Middle frontal gyrus (tissue), 1 donor: ENCODE data around the gene SLC25A23.

Source experiments
- DNase-seq: peaks from one replicate; pipeline ENCODE4 v3.0.0-alpha.2; 2015; ENCODE audit warnings: low spot score; ENCODE audit errors: extremely low spot score

Gene SLC25A23

DNA sequence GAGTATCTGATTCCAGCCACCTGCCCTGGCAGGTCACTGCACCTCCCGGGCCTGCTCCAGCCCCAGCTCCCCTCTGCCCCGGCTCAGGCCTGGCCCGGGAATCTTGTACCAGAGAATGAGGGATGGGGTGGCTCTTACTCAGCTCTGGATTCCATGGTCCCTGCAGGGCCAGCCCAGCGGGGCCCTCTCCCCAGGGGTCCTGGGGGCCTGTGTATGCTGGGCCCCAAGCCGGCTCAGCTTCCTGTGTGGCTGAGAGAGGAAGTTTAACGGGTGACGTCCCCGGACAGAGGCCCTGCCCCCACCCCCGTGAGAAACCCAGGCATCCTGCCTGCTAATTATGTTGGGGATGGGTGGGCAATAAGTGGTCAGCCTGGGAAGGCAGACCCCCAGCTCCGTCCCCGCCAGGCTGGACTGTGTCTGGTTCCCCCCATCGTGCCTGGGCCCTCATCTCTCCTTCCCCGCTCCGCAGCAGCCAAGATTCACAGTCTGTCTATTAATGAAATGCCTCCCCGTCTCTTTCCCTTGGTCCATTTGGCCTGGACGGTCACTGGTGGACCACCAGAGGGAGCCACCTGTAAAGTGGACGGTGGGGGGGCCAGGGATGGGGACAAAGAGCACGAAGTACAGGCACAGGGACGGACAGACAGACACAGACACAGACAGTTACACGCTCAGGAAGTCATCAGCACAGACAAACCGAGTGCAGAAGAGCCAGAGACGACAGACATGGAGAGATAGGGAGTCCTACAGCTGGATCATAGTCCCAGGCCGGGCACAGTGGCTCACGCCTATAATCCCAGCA, 22.1 kb upstream of the SLC25A23 start, which contains the start of gene DENND1C:
Gene DENND1C (minus strand): TSS at position 247 of the 802 bp plus-strand sequence. CDS start 92 bp downstream, at position 155.
- no peak for DNase-seq

DNA sequence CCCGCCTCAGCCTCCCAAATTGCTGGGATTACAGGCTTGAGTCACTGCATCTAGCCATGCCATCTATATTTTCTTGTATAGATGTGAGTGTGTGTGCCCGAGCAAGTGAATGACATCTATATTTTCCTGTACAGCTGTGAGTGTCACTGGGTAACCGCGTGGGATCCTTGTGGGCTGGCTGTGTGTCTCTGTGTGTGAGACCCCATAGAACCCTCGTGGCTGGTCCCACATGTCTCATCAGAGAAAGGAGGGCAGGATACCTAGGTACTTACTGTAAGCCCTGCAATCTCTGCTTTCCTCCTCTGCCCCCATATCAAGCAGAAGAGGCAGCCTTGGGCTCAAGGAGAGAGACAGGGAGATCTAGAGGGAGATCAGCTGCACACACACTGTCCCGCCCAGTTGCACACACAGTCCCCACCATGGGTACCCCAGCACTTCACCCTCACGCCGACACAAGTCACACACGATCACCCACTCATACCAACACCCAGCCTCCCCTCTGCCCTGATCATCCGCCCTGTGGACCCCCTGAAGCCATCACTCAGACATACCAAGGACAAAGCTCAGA, 21.3 kb upstream of the SLC25A23 start:
- no peak for DNase-seq

DNA sequence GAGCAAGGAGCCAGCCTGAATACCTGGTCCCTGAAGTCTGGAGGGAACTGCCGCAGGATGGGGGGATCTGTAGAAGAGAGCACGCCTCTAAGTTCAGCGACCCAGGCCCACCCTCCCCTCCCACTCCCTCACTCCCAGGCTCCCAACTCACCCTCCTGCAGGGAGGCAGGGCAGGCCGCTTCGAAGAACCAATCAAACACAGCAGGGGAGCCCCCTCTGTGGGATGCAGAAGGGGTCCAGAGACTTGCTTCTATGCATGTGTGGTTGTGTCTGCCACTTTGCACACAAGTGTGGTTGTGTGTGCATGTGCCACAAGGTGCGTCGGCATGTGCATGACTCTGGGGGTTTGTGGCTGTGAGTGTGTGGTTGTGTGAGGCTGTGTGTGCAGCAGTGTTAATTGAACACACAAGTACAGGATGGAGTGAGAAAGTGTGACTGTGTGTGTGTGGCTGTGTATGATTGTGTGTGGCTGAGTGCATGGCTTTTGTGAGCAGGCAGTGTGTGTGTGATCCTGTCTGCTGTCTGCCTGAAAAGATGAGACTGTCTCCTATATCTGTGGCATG, 20.3 kb upstream of the SLC25A23 start:
- DNase-seq = no peak

DNA sequence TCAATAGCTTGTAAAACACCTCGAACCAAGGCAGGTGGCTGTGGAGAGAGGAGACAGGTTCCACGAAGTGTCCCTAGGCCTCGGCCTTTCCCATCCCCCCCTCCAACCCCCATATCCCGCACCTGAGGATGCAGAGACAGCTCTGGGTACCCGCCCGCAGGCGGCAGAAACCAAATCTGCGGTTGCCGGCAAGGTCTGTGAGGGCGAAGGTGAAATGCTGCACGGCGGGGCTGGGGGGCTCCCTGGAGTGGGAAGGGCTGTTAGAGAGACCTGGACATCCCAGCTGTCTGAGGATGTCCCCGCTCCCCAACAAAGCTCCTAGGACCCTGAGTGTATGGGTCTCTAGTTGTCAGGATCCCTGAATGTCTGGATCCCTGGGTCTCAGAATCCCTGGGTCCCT, 19.2 kb upstream of the SLC25A23 start:
- DNase-seq = no peak

DNA sequence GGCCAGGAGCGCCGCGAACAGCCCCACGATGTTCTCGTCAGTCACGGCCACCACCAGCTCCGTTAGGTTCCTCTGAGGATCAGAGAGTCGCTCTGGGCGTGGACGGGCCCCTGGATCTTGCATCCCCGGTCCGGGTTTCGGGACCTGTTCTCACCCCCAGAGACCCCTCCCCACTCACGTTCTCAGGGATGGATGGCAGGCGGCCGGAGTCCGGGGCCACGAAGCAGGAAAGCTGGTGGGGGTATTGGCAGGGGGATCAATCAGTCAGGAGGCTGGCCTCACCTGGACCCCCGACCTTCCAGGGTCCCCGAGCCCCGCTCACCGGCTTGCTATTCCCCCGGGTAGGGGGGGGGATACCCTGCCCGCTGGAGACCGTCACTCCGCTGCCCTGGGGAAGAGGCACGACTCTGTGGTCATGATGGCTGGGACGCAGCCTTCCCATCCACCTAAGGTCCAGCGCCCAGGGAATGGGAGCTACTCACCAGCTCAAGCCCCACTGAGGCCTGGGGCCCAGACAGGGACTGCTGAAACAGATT, 17.4 kb upstream of the SLC25A23 start:
- no peak for DNase-seq

DNA sequence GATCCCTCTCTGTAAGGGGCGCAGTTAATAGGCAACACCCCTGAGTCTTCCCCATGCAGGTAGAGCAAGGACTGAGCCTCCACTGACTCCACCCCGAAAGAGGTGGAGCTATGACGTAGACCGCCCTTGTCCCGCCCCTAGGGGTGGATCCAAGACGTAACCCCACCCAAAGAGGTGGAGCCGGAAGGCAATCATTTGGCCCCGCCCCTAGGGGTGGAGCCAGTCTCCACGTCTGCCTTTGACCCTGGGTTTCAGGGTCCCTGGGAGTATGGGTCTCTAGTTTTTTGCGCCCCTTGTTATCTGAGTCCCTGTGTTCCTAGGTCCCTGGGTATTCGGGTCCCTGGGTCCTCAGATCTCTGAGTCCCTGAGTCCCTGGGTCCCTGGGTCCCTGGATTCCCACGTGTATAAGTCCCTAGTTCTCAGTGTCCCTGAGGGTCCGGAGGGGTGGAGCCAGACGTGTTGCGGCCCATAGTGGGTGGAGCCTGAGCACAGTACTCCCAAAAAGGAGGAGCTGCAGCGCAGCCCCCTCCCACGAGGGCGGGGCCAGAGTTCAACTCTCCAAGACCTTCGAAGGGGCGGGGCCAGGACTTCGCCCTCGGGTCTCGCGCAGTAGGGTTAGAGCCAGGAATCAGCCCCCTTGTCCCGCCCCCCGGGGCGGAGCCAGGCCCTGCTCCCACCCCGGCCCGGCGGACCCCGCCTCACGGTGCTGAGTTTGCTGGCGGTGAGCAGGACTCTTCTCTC, 16.7 kb upstream of the SLC25A23 start:
- DNase-seq = no peak

DNA sequence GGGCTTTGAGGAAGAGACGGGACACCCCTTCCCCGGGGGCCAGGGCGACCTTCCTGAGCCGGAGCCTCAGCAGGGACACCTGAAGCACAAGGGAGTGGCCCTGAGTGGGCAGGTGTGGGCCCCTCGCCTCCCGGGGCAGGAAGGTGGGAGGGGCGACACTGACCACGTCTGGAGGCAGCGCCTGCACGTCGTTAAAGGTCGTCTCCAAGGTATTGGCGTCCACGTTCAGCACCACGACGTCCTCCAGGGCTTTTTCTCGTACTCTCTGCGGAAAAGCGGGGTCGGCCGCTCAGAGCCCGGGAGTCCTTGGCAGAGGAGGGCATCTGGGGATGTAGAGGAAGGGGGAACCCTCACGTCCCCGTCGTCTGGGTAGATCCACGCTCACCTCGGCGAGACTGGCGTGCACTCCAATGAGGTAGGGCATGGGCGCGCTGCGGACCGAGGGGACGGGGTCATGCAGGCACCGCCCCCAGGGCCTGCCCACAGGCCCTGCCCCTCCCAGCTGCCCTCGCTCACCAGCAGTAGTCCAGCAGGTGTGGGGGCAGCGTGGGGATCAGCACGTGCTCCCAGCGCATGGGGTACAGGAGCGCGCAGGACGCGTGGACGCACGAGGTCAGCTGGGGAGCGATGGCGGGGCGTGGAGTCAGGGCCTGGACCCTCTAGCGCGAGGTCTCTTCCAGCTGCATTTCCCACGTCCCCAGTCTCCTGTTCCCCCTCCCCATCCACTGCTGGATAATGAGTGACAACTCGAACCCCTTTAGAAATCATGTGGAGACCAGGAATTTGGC, 15.9 kb upstream of the SLC25A23 start:
- DNase-seq = no peak

DNA sequence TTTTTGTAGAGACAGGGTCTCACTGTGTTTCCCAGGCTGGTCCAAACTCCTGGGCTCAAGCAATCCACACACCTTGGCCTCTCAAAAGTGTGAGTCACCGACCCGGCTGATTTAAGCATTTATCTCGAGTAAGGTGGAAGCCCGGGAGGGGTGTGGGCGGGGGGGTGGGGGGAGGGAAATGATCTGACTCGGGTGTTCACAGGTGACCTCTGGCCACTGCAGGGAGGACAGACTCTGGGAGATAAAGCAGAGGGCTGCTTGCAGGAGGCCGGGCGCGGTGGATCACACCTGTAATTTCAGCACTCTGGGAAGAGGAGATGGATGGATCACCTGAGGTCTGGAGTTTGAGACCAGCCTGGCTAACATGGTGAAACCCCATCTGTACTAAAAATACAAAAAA, 14.1 kb upstream of the SLC25A23 start:
- DNase-seq = no peak

DNA sequence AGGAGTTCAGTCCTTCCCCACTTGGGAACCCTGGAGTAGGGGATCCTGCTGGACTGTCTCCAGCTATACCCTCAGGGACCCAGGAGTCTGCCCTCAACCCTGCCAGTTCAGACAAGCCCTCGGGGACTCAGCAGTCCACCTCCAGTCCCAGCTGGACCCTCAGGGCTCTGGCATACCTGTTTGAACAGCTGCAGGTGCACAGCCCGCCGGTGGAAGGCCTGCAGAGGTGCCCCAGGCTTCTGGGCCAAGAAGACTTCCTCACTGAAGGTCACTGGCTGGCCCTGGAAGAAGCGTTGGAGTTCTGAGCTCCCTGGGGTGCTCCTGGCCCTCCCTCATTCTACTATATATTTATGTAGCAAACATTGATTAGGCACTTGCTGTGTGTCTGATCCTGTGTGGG, 13.1 kb upstream of the SLC25A23 start:
- no peak for DNase-seq

DNA sequence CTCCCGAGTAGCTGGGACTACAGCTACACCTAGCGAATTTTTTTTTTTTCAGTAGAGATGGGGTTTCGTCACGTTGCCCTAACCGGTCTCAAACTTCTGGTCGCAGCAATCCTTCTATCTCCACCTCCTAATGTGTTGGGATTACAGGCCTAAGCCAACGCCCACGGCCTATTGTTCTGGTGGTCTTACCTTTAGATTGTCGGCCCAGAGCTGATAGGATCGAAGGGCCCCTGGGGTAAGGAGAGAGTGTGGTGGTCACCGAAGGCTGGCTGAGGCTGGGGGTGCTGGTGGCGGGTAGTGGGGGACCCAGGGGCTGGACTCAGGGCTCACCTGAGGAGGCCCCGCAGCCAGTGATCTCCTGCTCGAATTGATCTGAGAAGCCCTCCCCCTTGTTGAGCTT, 11.5 kb upstream of the SLC25A23 start:
- DNase-seq = no peak

DNA sequence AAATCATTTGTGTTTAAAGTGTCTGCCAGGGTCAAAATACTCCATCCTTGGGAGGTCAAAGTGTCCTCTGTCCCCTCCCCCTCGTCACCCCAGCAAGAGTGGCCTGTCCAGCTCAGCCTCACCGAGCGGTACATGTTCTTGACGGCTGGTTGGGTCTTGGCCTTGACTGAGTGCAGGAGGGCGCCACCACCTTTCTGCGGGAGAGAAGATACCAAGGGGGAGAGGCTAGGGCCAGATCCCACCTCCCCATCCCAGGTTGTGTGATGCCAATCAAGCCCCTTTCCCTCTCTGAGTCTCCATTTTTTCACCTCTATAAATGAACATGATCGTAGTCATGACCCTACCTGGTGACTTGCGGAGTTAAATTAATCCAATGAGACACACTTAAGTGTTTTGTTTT, 10.6 kb upstream of the SLC25A23 start:
- DNase-seq = no peak

DNA sequence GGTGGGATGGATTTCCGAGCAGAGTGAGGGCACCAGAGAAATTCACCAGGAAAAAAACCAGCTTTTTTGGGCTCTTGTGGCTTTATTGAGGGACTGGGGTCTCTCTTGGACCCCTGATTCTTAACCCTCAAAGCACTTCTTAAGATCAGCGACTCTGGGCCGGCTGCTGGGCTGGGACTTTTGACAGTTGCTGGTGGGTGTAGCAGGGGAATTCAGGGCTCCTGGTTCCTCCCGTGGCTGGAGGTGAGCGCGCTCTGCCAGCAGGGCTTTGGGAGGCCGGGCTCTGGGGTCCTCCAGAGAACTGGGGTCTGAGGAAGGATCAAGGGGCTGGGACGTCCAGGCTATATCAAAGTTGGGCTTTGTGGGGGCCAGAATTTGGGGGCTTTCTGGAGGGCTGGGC, 7.8 kb upstream of the SLC25A23 start:
- DNase-seq = no peak

DNA sequence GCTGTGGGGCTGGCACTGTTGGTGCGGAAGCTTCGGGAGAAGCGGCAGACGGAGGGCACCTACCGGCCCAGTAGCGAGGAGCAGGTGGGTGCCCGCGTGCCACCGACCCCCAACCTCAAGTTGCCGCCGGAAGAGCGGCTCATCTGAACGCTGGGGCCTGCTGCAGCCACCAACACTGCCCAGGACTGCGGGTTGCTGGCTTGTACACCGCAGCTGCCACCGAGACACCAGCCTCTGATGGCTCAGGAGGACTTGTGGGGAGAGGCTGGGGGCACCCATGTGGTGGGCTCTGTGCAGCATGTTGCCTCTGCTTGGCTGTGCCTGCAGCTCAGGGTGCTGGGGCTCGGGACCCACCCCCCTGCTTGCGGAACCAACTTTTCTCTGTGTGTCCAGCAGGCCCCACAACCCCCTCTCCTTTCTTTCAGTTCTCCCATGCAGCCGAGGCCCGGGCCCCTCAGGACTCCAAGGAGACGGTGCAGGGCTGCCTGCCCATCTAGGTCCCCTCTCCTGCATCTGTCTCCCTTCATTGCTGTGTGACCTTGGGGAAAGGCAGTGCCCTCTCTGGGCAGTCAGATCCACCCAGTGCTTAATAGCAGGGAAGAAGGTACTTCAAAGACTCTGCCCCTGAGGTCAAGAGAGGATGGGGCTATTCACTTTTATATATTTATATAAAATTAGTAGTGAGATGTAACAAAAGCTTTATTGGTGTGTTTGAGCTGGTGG, 7.1 kb upstream of the SLC25A23 start:
- no peak for DNase-seq

DNA sequence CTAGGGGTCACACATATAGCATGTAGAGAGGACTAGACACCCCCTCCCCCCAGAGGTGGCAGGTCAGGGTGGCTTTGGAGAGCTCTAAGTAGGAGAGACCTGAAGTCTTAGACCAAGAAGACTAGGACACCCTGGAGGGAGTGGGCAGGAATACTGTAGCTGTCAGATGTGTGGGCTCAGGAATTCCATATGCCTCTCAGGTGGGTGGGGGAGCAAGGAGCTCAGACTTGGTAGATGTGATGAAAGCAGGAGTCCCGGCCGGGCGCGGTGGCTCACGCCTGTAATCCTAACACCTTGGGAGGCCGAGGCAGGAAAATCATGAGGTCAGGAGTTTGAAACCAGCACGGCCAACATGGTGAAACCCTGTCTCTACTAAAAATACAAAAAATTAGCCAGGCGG, 6.1 kb upstream of the SLC25A23 start:
- no peak for DNase-seq

DNA sequence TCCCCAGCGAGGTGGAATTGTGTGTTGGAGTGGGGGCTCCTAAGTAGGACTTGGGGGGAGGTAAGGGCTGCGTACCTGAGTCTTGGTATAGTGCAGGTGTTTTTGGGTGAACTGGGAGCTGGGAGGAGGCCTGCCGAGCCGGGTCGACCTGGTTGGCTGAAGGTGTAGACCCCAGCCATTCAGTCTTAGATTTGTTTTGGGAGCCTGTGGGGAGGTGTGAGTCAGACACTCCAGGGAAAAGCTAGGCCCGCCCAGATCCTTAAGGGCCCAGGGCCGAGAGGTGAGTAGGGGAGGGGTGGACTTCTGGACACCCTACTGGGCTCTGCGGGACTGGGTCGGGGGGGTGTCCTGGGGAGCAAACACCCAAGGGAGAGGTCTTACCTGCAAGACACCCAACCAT, 5.4 kb upstream of the SLC25A23 start:
- DNase-seq = no peak

DNA sequence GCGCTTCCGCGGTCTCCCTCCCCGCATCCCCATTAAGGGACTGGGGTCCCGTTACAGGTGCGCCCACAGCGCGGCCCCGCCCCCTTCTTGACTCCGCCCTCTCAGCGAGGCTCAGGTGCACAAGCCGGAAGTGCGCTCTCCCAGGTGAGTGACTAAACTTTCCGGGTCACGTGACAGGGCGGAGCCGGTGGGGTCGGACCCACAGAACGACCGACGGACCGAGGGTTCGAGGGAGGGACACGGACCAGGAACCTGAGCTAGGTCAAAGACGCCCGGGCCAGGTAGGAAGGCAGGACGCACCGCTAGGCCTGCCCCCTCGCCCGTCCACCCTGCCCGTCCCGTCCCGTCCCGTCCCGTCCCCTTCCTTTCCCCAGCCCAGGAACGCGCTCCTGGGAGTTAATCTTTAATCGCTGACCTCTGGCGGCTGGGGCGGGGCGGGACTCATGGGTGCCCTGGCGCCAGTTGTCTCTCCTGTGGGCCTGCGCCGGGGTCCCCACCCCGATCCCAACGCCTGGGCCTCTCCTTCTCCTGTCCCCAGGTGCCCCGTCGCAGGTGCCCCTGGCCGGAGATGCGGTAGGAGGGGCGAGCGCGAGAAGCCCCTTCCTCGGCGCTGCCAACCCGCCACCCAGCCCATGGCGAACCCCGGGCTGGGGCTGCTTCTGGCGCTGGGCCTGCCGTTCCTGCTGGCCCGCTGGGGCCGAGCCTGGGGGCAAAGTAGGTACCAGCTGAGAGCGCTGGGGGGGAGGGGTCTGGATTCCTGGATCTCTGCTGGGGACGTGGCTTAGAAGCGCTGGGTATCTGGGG, 4.7 kb upstream of the SLC25A23 start, which contains the start of gene CRB3:
Gene CRB3 (plus strand): TSS at position 202 of the 804 bp plus-strand sequence. CDS start 431 bp downstream, at position 633.
- no peak for DNase-seq

DNA sequence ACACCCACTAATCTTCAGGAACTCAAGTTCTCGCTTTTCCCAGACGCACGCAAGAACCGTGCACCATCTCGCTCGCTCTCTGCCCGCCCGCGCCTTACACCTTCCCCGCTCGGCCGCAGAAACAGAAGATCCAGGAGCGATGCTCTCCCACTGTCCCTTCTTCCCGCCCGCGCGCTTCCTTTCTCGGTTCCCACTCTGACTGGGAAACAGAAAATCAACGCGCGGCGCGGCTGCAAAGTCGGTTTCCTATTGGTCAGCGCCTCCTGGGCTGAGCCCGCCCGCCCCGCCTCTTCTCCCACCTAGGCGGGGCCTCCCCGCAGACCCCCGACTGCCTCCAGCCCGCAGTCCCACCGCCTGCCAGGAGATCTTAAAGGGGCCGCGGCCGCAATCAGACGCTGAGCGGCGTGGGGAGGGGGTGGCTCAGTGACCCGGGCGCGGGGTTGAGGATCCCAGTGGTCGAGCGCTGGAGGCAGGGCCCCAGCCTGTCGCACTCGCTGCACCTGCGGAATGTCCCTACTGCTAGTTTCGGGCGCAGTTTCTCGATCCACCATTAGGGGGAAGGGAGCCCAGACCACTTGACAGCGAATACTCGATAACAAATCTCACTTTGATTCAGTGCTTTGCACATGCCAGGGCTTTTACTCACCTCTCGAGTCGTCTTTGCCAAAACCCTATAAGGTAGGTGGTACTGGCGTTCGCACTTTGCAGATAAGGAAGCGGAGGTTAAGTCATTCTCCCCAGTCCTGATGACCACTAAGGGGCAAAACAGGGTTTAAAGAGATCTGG, 700 bp upstream of the SLC25A23 start:
- DNase-seq = peak; percentile 99

DNA sequence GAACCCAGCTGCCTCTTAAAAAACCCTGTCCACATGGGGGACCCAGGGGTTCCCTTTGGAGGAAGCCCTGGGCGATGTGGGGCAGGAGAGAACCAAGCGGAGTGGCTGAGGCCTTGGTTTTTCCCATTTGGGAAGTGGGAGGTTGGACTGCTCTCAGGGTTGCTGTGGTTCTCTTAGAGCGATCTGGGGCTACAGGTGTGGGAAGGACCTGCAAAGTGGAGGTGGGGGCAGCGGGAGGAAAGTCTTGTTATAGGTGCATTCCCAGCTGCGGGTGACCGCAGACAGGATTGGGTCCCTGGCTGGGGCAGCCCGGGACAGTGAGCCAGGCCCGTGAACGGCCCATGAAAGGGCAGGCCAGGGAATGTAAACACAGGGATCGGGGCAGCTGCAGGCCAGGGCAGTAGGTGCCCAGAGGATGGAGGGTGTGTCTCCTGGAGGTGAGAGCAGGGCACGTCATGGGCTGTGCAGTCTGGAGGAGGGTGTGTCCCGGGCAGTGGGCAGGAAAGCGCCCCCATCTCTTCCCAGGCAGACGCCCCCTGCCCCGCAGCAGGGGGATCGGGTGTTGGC, 814 bp downstream of the SLC25A23 start:
- DNase-seq = no peak
